ENCODE results near the gene DCPS. TPM values are rescaled to one million over a fixed set of nuclear protein-coding genes. Genes with fewer than 3 reads are reported as not detected.
"Not testable (repeated sequence)": the region's sequence is repeated elsewhere in the genome, so short reads cannot be mapped to it uniquely, and the experiment has no call there.

Gene DCPS
- total RNA-seq, 1 donor, result 10.4 TPM

GRCh38 chr11:126304457-126305075, 706 bp downstream of the DCPS start:
- no peak for DNase-seq (ENCODE audit: low read depth)
- TF ChIP-seq, protein P1, sequence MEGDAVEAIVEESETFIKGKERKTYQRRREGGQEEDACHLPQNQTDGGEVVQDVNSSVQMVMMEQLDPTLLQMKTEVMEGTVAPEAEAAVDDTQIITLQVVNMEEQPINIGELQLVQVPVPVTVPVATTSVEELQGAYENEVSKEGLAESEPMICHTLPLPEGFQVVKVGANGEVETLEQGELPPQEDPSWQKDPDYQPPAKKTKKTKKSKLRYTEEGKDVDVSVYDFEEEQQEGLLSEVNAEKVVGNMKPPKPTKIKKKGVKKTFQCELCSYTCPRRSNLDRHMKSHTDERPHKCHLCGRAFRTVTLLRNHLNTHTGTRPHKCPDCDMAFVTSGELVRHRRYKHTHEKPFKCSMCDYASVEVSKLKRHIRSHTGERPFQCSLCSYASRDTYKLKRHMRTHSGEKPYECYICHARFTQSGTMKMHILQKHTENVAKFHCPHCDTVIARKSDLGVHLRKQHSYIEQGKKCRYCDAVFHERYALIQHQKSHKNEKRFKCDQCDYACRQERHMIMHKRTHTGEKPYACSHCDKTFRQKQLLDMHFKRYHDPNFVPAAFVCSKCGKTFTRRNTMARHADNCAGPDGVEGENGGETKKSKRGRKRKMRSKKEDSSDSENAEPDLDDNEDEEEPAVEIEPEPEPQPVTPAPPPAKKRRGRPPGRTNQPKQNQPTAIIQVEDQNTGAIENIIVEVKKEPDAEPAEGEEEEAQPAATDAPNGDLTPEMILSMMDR (IDR thresholded peaks at IDR 0.05; ENCODE audit: insufficient read depth, low read depth, low read length), result no peak
- peak overlapping the region; percentile 95 for H3K4me3 ChIP-seq (ENCODE audit: low read depth, low read length)

DNA sequence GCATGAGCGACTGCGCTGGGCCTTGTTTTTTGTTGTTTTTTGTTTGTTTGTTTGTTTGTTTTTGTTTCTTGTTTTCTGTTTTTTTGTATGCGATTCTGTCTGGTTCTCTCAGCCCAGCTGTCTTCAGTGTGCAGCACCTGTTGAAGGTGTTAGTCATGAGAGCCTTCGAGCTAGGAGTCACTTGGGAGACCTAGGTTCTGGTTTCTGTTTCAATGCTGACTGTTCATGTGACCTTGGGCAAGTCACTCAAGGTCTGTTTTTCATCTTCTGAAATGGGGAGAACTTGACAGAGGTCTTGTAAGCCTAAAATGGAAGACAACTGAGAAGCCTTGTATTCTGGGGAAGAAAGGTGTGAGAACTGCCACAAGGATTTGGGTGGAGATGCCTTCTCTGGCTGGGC, 1.8 kb downstream of the DCPS start:
- H3K4me3 ChIP-seq (ENCODE audit: low read depth, low read length), result no peak overlapping the region
- TF ChIP-seq, protein P1 (IDR thresholded peaks at IDR 0.05; ENCODE audit: insufficient read depth, low read depth, low read length), result no peak
- no peak for DNase-seq (ENCODE audit: low read depth)

GRCh38 chr11:126307706-126308105, 3.8 kb downstream of the DCPS start:
- peak; percentile 60 for DNase-seq (ENCODE audit: low read depth)
- no peak overlapping the region for H3K4me3 ChIP-seq (ENCODE audit: low read depth, low read length)
- TF ChIP-seq, protein P1 (IDR thresholded peaks at IDR 0.05; ENCODE audit: insufficient read depth, low read depth, low read length), result peak; percentile 59

DNA sequence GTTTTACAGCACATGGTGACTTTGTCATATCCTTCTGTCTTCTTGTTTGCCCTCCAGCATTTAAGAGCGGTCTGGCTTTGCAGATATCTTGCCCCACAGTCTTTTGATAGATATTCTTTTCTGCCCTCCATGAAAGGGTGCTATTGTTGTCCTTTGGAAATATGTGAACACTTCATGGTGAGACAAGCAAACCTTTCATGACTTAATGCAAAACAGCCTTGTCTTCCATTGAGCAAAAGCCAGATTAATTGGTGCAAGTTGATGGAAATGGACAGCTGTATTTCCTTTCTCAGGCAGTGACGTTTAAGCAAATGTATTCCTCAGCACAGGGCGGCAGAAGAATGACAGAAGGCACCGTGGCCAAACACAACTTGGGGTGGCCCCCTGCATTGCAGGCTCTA, 4.4 kb downstream of the DCPS start:
- TF ChIP-seq, protein P1 (IDR thresholded peaks at IDR 0.05; ENCODE audit: insufficient read depth, low read depth, low read length), result no peak
- no peak overlapping the region for H3K4me3 ChIP-seq (ENCODE audit: low read depth, low read length)
- no peak for DNase-seq (ENCODE audit: low read depth)

DNA sequence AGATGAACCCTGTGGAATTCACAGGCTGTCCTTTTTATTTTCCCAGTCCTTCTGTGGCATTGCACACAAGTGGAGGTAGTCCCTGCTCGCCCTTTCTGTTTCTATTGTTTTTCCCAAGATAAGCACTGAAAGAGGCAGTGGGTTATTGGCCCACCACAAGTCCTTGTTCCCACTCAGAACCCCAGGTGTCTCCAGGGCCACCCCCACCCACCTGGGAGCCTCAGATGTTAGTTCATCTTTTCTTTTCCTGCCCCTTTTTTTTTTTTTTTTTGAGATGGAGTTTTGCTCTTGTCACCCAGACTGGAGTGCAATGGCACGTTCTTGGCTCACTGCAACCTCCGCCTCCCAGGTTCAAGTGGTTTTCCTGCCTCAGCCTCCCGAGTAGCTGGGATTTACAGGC, 4.9 kb downstream of the DCPS start:
- not testable (repeated sequence) for DNase-seq (ENCODE audit: low read depth); H3K4me3 ChIP-seq (ENCODE audit: low read depth, low read length)

DNA sequence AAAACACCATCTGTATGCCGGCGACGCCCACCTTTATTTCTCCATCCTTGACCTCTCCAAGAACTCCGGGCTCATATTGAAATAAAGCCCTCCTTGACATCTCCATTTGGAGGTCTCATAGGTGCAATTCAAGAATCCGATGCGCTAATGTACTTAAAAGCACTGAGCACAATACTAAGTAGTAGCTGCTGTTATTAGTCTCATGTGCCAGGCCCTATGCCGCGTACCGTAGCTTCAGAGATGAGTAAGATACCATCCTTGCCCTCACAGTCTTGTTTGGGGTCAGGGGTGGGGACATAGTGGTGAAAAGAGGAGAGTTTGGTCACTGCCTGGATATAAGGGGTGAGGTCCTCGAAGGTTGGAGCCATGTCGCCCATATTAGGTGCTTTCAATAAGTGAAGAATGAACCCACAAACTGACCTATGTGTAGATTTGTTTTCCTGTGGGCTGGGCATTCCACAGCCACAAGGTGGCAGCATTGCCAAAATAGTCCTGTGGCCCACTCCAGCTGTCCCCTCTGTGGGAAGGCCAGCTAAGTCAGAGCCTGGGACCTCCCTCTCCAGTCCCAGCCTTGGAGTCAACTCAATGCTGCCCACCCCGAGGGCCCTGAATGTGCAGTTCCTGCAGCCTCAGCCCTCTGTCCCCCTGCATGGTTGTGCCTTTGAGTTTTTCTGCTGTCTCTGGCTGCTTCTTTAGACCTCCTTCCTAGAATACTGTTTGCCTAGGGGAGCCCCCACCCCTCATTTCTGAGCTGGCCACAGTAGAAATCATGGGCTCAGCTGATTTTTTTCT, 6.5 kb downstream of the DCPS start:
- DNase-seq (ENCODE audit: low read depth), result peak; percentile 78
- TF ChIP-seq, protein P1 (IDR thresholded peaks at IDR 0.05; ENCODE audit: insufficient read depth, low read depth, low read length), result peak; percentile 90
- H3K4me3 ChIP-seq (ENCODE audit: low read depth, low read length), result no peak overlapping the region

DNA sequence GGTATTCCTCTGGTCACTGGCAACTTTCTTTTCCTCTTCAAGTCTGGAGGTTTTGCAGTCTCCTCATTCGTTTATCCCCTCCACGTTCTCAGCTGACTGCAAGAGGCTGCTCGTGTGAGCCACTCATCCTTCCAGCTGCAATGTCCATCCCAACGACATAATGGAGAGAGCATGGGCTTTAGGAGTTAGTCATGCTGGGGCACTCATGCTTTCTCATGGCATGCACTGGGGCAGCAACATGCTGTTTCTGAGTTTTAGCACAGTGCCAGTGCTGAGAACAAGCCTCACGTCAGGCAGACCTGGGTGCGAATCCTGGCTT, 7.1 kb downstream of the DCPS start:
- no peak overlapping the region for H3K4me3 ChIP-seq (ENCODE audit: low read depth, low read length)
- no peak for DNase-seq (ENCODE audit: low read depth)
- TF ChIP-seq, protein P1 (IDR thresholded peaks at IDR 0.05; ENCODE audit: insufficient read depth, low read depth, low read length), result no peak
